NCI-H1417 treated with DMSO at 0.1 percent for 48 hours (cell line): ENCODE data around the gene TNFAIP8.

Experiments used
- DNase-seq: peaks from one replicate; lab custom pipeline; 2025; lab: John Stamatoyannopoulos, UW

TNFAIP8 gene

GRCh38 chr5:119355685-119356611 lies at the start of gene TNFAIP8:
TNFAIP8 (plus strand) TSS chr5:119356019; CDS start chr5:119356091, 72 bp downstream.
- DNase-seq, result no peak

DNA sequence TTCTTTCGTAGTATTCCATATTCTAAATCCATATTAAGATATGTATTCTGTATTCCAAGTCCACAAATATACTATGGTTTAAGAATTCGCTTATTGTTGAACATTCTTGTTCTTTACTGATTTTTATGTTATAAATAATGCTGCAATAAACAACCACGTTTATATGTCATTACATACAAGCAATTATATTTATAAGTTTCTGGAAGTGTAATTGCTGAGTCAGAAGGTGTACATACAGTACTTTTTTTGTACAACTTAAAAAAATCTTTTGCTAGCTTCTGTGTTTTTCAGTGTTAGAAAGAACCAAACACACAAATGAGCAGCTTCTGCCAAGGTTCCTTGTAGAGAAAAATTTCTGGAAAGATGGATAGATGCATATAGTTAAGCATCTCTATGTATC lies 48.6 kb upstream of the TNFAIP8 start:
- DNase-seq, result no peak

- no peak for DNase-seq
These were observed 46.5 kb upstream of the TNFAIP8 start for GRCh38 chr5:119309326-119309725.

DNA sequence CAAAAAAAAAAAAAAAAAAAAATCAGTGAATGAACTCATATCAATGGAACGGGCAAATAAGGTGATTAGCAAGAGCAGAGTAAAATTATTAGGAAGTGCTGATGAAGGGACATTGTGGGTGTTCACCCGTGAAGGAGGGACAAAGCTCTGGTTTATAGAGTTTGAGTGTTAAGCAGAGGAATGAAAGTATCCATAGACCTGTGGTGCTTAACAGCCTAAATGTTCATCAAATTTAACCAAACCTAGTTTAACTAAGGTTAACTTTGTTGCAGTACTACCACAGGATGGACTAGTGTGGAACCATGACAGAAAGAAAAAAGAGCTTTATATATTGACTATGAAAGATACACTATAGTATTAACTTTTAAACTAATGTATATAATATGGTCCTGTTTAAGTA lies 44.1 kb upstream of the TNFAIP8 start:
- no peak for DNase-seq

GRCh38 chr5:119312403-119312802 lies 43.4 kb upstream of the TNFAIP8 start:
- DNase-seq, result no peak

DNA sequence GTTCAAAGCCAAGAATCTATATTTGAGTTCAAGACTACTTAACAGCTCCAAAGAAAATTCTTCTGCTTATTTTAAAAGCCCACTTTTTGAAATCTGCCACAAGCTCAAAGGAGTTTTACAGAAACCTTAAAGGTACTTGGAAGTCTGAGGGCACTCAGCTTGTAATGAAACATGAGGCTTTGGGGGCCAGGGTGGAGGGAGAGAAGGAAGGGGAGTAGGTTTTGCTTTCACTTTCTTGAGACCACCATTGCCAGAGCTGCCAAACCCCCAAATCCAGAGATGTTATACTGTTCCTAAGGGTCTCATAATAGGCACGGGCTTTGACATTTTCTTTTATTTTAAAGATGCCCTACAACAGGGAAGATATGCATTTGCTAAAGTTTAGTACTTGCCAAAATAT lies 42.6 kb upstream of the TNFAIP8 start:
- DNase-seq, result no peak

DNA sequence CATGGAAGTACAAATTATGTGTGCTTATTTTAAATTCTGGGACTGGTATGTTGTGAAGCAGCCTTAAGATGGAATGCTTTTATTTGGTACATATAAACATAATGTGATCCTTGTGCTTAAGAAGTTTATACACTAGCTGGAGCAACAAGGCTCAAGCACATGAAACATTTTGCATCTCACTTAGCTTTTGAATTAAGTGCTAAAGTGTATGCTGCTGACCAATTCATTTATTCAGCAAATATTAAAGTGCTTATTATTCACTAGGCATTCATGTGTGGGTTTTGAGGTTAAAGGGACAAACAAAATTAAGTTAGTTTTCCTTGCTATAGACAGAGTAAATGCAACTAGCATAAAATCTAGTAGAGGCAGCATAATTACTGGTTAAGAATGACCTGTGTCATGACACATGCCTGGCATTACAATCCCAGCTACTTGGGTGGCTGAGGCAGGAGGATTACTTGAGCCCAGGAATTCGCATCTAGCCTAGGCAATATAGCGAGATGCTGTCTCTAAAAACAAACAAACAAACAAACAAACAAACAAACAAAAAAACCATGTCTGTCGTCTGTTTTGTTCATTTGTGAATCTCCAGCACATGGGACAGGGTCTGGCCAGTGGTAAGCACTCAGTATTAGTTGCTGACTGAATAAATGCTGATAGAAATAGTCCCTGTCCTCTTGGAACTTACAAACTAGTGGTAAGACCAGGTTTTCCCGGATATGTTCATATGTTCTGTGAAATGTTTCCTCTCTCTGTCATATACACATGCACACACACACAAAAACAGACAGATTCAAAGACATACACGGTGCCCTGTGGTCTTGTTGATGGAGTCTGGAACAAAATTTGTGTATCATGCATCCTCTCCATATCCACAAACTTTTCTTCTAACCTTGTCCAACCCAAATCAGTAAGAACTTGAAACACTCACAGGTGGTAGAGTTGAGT lies 41.9 kb upstream of the TNFAIP8 start:
- DNase-seq, result no peak

- no peak for DNase-seq
These were observed 40.3 kb upstream of the TNFAIP8 start for GRCh38 chr5:119315516-119315949.

GRCh38 chr5:119316086-119316485 lies 39.7 kb upstream of the TNFAIP8 start:
- no peak for DNase-seq

DNA sequence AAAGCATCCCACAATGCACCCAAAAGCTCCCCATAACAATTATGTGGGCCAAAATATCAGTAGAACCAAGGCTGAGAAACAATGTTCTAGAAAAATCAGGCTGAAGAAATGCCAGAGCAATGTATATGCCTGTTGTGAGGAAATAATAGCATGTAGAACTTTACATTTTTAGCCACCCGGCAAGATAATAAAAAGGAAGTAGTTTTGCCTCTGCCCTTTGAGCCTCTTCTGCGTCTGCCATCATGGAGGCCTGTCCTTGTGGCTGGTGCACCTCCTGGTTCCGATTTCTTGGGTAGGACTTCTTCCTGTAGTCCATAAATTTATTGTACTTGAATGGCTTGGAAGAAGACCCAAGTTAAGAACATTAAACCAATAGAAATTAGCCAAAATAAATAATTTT lies 38.9 kb upstream of the TNFAIP8 start:
- DNase-seq, result no peak

- DNase-seq, result no peak
These were observed 37.4 kb upstream of the TNFAIP8 start for GRCh38 chr5:119318256-119318894.

DNA sequence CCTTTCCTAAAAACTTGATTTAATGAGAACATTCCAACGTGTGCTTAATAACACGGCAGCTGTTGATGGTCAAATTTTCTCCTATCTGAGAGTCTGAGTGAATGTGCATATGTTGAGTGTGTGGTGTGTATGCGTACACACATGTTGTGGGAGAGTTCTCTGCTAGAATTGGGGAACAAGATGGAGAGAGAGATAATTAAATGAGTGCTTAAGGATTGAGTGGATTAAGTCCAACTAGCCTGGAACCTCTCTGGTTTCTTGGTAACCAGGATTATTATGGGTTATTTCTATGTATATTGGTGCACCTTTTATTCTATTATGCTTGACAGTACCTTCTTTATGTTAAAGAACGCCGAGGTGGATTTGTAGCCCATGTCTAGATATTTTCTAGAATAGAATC lies 36.4 kb upstream of the TNFAIP8 start:
- no peak for DNase-seq

GRCh38 chr5:119319890-119320289 lies 35.9 kb upstream of the TNFAIP8 start:
- no peak for DNase-seq

DNA sequence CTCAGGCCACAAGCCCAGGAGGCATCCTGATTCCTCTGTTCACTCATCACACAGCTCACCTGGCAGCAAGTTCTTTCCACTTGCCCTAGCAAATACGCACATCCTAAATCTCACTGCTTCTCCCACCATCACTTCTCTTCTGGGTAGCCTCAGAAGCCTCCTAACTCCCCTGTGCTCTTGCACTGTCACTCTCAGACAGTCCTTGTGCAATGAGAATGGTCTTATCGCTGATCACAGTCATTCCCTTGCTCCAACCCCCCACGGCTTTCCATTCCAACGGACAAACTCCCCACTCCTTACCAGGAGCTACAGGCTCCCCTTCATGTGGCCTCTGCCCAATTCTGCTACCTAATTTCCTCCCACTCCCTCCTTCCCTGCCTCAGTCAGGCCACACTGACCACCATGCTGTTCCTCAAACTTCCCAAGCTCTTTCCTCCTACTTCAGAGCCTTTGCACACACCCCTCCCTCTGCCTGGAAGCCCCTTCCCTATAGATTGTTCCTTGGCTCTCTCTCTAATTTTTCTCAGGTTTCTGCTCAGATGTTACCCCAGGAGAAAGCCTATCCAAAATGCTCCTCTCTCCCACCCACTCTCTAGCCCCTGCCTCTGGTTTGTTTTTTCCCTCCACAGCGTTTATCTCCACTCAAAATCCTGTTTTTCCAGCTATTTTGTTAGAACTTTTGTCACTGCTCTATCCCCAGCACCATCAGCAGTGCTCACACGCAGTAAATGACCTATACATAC lies 34.1 kb upstream of the TNFAIP8 start:
- DNase-seq, result no peak

DNA sequence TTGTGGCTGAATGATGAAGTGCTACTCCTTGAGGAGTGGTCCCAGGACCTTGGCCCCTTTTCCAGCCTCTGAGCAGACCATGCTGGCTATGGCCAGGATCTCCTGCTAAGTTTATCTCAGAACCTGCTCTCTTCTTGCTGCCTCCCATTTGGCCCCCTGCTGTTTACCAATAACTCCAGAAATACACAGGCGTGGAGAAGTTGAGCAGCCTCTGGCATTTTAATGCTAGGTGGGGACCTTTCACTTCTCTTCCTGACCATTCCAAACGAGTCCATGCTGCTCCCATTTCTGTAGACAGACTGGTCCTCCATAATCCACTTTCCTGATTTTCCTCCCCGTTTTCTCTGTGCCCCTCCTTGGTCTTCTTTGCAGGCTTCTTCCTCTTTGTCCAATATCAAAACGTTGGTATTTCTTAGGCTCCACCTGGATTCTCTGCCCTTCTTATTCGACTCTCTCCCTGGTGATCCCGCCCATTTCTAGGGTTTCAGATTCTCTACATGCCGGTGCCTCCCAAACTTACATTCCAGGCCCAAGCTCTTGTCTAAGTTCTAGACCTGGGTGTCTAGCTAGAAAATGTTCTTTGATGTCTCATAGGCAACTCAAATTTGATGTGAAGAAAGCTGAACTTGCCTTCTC lies 33.4 kb upstream of the TNFAIP8 start:
- DNase-seq, result no peak

DNA sequence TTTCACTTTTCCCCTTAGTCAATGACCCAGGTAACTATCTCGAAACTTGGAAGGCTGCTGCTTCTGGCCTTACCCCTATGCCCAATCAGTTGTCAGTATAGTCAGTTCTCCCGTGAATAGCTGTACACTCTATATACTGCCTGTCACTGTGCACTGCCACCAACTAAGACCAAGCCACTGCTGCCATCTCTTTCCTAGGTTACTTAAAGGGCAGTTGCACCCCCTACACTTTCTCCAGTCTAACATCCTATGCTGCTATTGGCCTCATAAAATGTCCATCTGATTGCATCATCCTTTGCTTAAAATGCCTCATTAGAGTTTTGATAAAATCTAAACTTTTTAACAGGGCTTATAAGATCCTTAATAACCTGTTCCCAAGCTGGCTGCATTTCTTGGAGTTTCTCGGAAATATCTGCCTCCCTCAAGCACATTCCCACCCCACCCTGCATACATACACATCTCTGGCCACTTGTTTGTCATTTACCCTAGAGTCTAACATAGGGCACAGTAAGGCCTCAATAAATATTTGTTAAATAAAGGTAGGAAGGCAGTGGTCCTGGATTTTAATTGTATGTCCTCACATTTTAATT lies 32.8 kb upstream of the TNFAIP8 start:
- no peak for DNase-seq

DNA sequence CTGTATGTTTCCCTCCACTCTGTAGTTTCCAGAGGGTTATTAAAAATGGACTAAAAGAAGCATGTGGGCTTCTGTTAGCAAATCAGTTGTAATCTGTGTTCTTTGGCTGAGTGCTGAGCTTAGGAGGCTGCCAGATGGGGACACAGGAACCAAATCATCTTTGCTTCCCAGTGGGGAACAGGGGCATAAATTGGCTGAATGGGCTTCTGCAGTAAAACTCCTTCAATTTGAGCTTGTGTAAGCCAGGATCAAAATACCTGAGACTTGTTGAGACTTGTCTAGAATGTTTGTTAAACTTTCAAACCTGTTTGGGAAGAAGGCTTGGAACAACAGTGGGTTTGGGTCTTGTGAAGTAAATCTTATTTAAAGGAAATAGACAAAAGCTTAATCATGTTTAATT lies 32.2 kb upstream of the TNFAIP8 start:
- DNase-seq, result no peak

DNA sequence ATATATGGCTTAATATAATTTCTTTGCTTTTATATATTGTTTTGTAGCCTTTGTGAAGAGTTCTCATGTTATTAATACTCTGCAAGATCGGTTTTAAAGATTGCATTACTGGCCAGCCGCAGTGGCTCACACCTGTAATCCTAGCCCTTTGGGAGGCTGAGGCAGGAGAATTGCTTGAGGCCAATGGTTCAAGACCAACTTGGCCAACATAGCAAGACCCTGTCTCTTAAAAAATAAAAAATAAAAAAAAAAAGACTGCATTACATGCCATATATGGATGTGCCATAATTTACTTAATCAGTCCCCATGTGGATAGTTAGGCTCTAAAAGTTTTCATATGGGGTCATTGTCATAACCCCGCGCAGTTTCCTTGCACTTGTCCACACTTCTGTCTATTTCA lies 31.0 kb upstream of the TNFAIP8 start:
- DNase-seq, result no peak

- DNase-seq, result no peak
These were observed 28.8 kb upstream of the TNFAIP8 start for GRCh38 chr5:119327018-119327417.

DNA sequence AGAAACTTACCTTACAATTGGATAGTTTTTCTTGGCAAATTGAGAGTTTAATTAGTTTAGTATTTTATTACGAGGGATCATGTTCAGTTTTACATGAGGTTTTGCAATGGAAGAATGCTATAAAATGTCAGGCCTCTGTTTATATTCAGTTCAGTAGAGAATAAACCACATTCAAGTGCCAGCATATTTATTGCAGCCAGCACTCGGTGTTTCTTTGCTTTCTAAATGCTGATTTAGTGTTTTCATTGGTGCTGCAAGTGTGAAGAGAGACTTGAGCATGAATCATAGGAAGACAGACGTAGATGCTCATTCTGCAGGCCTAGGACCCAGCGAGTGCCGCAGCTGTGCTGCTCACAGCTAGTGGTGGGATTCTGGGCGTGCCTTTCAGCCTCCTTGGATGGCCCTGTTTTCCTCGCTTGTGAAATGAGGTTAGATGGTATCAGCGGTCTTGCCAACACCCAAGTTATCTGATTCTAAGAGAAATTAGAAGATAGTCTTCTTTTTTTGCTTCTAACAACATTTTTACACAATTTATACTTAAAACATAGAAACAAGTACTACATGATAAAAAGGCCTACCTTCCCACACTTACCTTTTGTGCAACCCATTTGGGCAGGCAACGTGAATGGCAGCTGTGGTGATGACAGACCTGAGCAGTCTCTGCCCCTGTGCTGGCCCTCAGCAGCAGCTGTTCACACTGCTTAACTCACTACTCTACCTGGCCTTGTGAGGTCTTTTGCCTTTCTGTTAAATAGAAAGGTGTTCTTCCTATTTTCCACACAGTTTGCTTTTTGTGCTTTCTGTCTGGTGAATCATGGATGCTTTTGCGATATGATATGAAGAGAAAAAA lies 26.8 kb upstream of the TNFAIP8 start:
- DNase-seq, result no peak
